AG08396 (cell line): ENCODE measurements around the gene CCNQ.

Source experiments
- DNase-seq: peaks from one replicate; pipeline ENCODE4 v3.0.0; 2012; ENCODE audit warnings: low spot score, mixed read lengths

Gene CCNQ

DNA sequence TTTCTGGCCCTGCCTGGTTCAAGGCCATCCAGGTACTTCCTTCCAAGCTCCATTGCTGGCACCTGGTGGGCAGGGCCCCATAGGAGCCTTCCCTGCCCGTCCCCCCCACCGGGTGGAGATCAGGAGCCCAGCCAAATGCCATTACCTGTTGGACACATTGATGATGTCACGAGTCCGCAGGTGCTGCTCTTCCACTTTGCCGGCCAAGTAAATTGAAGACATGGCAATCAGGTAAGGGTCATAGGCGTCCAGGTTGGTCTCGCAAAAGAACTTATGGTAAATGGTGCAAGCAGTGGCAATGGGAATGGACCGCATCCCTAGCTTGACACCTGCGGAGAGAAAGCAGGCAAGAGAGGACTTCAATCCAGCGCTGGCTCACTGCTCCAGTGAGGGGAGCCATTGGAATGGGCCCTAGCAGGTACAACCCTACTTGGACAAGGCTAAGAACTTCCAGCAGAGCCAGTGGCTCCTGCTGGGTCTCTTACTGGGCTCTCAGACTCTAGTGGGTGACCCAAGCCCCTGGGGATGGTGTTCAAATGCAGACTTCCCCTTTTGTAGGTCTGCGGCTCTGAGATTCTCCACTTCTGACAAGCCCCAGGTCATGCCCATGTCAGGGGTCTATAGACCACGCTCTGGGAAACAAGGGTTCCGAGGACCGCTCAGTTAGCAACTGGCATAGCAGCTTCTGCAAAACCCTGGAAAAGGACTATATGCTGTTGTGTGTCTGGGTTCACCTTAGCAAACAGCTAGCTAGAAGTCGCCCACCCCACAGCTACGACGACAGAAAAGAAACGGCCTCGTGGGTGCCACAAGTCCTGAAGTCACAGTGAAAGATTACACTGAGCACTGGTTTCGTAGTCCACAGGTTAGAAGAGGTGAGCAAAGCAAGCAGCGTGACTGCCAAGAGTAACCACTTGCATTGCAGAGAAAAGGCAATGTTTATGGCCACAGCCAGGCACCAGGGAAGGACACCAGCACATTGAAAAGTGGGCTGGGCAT, 2.8 kb downstream of the CCNQ start:
- no peak for DNase-seq

DNA sequence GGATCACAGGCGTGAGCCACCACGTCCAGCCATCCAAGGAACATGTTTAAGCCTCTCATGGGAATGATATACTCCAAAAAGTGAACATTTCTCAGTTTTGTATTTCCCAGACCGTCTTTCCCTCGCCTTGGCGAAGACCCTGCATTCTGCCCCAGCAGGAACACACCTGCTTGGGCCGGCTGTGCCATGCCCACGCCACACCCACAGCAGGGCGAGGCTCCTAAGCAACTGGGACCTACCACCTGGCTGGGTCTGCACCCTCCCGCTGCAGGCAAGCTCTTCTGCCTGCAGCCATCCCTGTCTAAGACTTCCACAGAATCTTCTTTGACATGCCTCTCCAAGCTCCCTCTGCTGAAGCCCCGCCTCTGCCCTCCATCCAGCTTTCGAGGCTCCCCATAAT, 3.6 kb downstream of the CCNQ start:
- DNase-seq, result no peak

DNA sequence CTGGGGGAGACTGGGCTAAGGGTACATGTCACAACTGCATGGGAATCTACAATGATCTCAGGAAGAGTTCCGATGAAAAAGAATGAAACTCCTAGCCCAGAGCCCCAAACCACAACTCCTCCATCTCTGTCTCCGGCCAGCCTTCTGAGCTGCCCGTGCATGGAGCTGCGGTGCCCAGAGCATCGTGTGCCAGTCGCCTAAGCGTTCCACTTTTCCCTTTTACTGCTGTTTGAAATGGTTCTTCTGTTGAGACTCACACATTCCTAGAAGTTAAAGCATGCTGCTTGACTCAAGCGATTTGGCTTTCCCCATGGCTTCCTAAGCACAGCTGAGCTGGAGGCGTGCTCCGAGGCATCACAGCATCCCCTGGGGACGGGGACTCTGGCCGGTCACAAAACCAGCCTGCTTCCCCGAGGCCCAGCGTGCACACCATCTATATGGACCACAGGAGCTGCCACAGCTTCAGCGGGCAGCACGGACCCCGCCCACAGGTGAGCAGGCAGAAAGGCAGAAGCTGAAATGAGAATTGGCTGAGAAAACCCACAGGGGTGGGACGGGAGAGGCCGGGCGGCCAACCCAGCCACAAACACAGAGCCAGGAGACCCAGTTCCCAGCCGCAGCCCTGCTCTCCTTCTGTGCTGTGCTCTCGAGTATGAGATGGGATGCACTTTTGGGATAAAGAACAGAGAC, 5.0 kb downstream of the CCNQ start:
- DNase-seq, result no peak

- no peak for DNase-seq
Measured at GRCh38 chrX:153592966-153593688, 5.8 kb downstream of the CCNQ start.

GRCh38 chrX:153592091-153592833, 6.7 kb downstream of the CCNQ start:
- no peak for DNase-seq

DNA sequence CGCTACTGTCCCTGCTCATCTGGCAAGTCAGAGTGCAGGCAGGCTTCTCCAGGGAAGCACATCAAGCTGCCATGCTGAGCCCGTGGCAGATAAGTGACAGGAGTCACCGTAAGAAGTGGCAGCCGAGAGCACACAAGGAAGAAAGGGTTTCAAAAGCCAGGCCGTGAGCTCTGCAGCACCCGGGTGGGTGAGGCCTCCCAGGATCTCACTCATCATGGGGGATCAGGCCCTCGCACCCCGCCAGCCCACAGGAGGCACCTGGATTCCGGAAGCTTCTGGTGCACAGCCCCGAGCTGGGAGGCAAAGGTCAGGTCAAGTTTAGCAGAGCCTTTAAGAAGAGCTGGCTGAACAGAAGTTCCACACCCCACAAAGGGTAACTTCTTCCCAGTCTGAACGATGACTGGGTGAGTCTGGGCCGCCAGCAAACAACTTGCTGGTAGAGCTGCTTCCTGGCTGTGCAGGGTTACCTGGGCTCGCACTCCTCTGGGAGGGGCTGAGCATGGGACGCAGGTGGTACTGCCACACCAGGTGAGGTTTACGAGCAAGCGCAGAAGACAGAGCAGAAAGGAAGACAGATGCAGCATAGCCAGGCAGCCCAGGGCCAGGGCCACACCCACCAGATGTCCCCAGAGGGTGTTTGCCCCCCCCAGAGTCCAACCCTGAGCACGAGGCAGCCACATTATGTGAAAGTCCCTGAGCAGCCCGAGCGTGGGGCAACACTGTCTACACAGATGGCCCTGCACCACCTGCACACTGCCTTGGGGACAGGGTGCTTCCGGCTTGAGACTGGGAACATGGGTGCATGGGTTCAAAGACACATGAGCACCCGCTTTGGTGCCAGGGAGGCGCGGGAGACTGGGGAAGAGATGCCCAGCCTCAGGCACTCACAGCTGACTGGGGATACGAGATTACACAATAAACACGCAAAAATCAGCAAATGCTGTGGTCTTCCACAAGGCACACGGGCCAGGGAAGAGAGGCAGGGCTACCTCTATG, 7.7 kb downstream of the CCNQ start:
- no peak for DNase-seq

DNA sequence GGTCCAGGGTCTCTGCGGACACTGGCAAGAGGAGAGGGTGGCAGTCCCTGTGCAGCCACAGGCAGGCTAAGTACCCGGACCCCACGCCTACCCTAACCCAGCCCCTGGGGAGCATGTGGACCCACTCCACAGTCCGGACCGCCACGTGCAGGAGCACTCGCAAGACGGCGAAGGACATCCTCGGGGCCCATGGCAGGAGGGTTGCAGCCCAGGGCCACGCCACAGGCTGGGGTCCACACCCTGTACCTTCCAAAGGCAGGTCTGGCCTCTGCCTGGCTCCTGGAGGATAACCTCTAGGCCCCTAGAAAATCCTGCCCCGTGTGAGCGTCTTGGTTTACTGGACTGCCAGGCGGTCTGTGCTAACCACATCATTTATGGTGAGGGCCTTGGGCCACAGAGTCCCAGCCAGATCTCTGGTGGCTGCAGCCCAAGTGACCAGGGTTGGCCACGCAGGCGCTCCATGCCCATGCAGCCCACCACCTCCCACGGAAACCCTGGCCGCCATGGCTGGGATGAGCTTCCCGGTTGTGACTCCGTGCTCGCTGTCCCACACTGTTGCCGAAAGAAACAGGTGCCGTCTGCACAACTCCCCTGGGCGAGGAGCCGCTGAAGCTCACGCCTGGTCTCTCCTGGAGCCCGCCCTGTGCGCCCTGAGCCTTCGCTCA, 10.0 kb downstream of the CCNQ start:
- DNase-seq, result no peak

GRCh38 chrX:153588021-153588781, 10.7 kb downstream of the CCNQ start:
- DNase-seq, result no peak

DNA sequence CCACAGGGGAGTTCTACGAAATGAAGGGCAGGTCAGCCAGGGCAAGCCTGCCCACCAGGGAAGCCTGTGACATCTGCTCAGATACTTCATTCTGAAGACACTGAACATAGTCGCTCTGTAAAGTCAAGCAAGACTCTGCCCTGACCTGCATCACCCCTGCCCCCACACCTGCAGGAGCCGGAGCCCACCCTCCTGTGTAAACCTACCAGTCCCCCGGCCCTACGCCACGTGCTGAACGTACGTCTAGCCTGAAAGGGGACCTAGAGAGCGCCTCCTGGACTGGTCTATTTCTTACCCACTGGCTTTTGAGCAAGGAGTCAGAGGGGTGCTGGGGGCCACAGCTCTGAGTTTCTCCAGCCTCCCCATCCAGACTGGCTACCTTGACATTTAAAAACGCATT, 11.6 kb downstream of the CCNQ start:
- DNase-seq, result no peak

- DNase-seq, result no peak
Measured at GRCh38 chrX:153585827-153586226, 13.1 kb downstream of the CCNQ start.

DNA sequence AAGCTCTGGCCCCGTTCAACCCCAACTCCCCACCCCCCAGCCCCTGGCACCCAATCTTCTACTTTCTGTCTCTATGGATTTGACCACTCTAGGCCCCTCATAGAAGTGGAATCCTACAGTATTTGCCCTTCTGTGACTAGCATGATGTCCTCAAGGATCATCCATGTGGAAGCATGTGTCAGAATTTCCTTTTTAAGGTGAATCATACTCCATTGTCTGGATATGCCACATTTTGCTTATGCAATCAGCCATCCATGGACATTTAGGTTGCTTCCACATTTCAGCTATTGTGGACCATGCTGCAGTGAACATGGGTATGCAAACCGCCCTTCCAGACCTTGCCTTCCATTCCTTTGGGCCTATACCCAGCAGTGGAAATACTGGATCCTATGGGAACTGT, 15.5 kb downstream of the CCNQ start:
- DNase-seq, result no peak

DNA sequence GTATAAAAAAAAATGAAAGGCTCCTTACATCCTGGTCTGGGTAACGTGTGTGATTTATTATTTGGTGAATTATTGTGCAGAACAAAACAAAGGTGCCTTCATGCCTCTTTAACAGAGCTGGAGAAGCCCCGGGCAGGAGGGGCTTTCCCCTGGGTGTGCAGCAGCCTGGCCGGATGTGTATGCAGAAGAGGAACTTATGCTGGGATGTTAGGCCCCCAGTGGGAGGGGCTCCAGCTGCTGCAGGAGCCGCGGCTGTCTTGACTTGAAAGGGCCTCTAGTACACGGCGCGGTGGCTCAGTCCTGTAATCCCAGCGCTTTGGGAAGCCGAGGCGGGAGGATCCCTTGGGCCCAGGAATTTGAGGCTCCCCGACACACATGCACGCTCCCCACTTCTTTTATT, 16.0 kb downstream of the CCNQ start:
- DNase-seq, result no peak

GRCh38 chrX:153580700-153581386, 18.1 kb downstream of the CCNQ start:
- no peak for DNase-seq

DNA sequence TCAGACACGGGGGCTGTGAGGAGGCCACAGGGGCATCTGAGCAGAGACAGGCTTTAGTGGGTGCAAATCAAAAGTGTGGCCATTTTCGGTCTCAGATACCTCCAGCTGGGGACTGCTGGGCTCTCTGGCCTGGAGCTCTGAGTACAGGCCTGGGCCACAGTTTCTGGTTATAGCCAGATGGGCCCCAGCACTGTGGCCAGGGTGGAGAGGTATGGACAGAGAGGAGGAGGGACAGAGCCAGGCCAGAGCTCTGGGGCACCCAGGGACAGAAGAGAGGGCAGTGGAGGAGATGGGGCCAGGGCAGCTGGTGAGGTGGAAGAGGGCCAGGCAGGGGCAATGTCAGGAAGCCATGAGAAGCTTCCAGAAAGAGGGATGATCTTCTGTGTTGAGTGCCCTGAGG, 20.1 kb downstream of the CCNQ start:
- no peak for DNase-seq

DNA sequence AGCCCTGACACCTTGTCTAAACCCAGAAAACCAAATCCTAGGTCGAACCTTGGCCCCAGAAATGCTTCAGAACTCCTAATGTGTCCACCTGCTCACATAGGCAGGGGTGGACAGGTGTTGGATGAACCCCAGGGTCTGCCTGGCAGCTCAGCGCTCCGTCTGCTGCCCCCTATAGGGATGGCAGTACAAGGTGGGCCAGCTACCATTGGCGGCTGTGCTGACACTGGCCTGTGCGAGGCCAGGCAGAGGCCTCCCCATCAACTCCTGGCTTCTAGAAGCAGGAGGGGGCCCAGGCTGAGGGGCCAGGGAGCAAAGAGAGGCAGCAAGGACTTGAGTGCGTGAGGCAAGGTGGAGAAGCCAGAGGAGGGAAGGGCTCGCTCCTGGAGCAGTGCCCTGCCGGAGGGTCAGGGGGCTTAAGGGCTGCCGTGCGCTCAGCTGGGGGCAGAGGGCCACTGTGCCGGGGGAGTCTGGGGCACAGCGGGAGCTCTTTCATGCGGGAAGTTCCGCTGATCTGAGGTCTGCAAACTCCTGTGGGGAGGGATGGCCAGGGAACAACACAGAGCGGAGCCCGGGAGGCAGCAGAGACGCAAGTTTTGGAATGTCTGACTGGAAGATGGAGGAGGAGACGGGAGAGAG, 20.6 kb downstream of the CCNQ start:
- no peak for DNase-seq

DNA sequence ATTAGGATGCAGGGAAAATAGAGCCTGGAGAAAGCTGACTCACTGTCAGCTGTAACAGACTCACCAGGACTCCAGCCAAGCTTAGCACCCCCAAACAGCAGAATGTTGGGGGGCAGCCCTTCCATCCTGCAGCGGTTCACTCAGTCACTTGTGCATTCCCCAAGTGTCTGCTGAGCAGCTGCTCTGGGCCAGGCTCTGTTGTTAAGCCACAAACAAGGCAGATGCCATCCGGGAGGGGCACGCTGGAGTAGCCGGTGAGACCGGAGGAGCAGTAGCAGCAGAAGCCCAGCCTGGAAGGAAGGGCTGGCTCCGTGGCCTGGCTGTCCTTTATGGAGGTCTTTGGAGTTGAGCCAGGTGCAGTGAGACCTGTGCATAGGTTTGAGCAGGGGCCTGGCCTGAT, 22.0 kb downstream of the CCNQ start:
- no peak for DNase-seq

GRCh38 chrX:153576239-153576870, 22.6 kb downstream of the CCNQ start:
- DNase-seq, result no peak

DNA sequence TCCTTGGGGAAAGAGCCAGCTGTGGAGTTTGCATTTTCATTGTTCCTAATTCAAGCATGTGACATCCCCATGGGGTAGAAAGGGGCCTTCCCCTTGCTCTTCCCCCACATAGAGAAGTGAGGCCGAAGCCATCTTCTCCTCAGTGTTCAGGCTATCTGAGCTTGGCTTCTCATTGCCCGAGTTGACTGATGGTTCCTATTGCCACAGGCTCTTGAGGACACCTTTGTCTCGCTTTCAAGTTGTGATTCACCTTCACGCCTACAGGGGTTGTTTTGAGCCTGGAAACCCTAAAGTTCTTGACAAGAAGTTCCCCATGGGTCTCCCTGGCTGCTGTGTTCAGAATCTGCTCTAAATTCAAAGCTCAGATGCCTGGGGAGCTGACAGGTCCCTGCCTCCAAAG, 25.0 kb downstream of the CCNQ start:
- DNase-seq, result no peak
